HFFc6 (cell line): ENCODE measurements around the gene SDC3. TPM values are rescaled to one million over a fixed set of nuclear protein-coding genes. Genes with fewer than 3 reads are reported as not detected.
A peak's percentile ranks its signal among the peaks of the same experiment; 100 is the strongest.

Experiments used
- DNase-seq: peaks from one replicate; pipeline ENCODE4 v3.0.0-alpha.2; 2018
- H3K27ac Mint-ChIP-seq: 2 replicates; pipeline ENCODE4 v1.8.0; 2020; ENCODE audit warnings: mild to moderate bottlenecking, mixed read lengths
- H3K27me3 Mint-ChIP-seq: 2 replicates; pipeline ENCODE4 v1.8.0; 2021; ENCODE audit warnings: mild to moderate bottlenecking, moderate library complexity, mixed read lengths; ENCODE audit not compliant: insufficient read depth
- H3K36me3 Mint-ChIP-seq: 2 replicates; pipeline ENCODE4 v1.8.0; 2021; ENCODE audit warnings: low read depth, mixed read lengths
- H3K4me1 Mint-ChIP-seq: 2 replicates; pipeline ENCODE4 v1.8.0; 2020; ENCODE audit warnings: low read depth, mixed read lengths
- H3K4me3 Mint-ChIP-seq: 2 replicates; pipeline ENCODE4 v1.8.0; 2020; ENCODE audit warnings: mild to moderate bottlenecking, moderate library complexity, mixed read lengths
- H3K9me3 Mint-ChIP-seq: 2 replicates; pipeline ENCODE4 v1.8.0; 2020; ENCODE audit warnings: mild to moderate bottlenecking, mixed read lengths
- CTCF ChIP-seq: fragments of 200-600 bp; sonication (generic); IDR thresholded peaks from 2 replicates; pipeline ENCODE4 v1.5.0; 2021; ENCODE audit warnings: antibody characterized with exemption, mild to moderate bottlenecking
- total RNA-seq, 6 experiments: library from RNA; stranded (reverse); fragmentation: NEBNext Ultra II Directional; extraction: Animal tissue kit (Norgen Biotek cat#: 25700); gene quantifications; 2 replicates in 1 of 6; 3 replicates in 5 of 6; pipeline ENCODE4 v1.2.3, GENCODE V29; 2021

Gene SDC3
- total RNA-seq, 6 experiments from 2014 or later: 50.9 to 60.5 (median 56.7) TPM

- no peak for DNase-seq
- no peak for TF ChIP-seq CTCF
- peaks cover 21% of the 10 kb centered on the region for H3K36me3 Mint-ChIP-seq
- H3K27me3 Mint-ChIP-seq: no peaks in the 10 kb centered on the region; the same call in none of the 2 replicates
- peaks cover 18% of the 10 kb centered on the region; the same call in 1 of the 2 replicates for H3K9me3 Mint-ChIP-seq
- no peak overlapping the region for H3K4me3 Mint-ChIP-seq
- H3K4me1 Mint-ChIP-seq: peaks cover 25% of the 10 kb centered on the region
- H3K27ac Mint-ChIP-seq: no peak overlapping the region
Observed at GRCh38 chr1:30874176-30874575, 34.4 kb downstream of the SDC3 start.

- H3K27me3 Mint-ChIP-seq: no peaks in the 10 kb centered on the region; the same call in none of the 2 replicates
- TF ChIP-seq CTCF: no peak
- H3K36me3 Mint-ChIP-seq: peaks cover 21% of the 10 kb centered on the region
- no peak overlapping the region; the same call in 1 of the 2 replicates for H3K27ac Mint-ChIP-seq
- no peak for DNase-seq
- H3K9me3 Mint-ChIP-seq: peaks cover 18% of the 10 kb centered on the region; the same call in 1 of the 2 replicates
- H3K4me3 Mint-ChIP-seq: no peak overlapping the region
- H3K4me1 Mint-ChIP-seq: peaks cover 15% of the 10 kb centered on the region
Observed at GRCh38 chr1:30872948-30873263, 35.7 kb downstream of the SDC3 start.

- peaks cover 21% of the 10 kb centered on the region for H3K36me3 Mint-ChIP-seq
- TF ChIP-seq CTCF: no peak
- no peaks in the 10 kb centered on the region; the same call in none of the 2 replicates for H3K27me3 Mint-ChIP-seq
- H3K4me1 Mint-ChIP-seq: peaks cover 9% of the 10 kb centered on the region
- DNase-seq: no peak
- peaks cover 18% of the 10 kb centered on the region; the same call in 1 of the 2 replicates for H3K9me3 Mint-ChIP-seq
- peak overlapping the region; percentile 29; the same call in 1 of the 2 replicates for H3K27ac Mint-ChIP-seq
- H3K4me3 Mint-ChIP-seq: no peak overlapping the region
Observed at GRCh38 chr1:30872033-30872947, 36.3 kb downstream of the SDC3 start.

- H3K27ac Mint-ChIP-seq: no peak overlapping the region
Observed at GRCh38 chr1:30871276-30871871, 37.2 kb downstream of the SDC3 start.

GRCh38 chr1:30870656-30871055, 37.9 kb downstream of the SDC3 start:
- peaks cover 7% of the 10 kb centered on the region; the same call in 1 of the 2 replicates for H3K4me1 Mint-ChIP-seq
- H3K27me3 Mint-ChIP-seq: peaks cover 3% of the 10 kb centered on the region
- H3K27ac Mint-ChIP-seq: no peak overlapping the region
- H3K9me3 Mint-ChIP-seq: peaks cover 18% of the 10 kb centered on the region; the same call in 1 of the 2 replicates
- peaks cover 21% of the 10 kb centered on the region for H3K36me3 Mint-ChIP-seq
- DNase-seq: no peak
- TF ChIP-seq CTCF: no peak
- H3K4me3 Mint-ChIP-seq: no peak overlapping the region

More at GRCh38 chr1:30871276-30871871, 37.2 kb downstream of the SDC3 start:
- no peak for TF ChIP-seq CTCF
- DNase-seq: no peak
- Mint-ChIP-seq H3K4me1 (peaks cover 7% of the 10 kb centered on the region; the same call in 1 of the 2 replicates), H3K27me3 (peaks cover 3% of the 10 kb centered on the region), H3K4me3 (no peak overlapping the region), H3K9me3 (peaks cover 18% of the 10 kb centered on the region; the same call in 1 of the 2 replicates), H3K36me3 (peaks cover 21% of the 10 kb centered on the region)
